HCT116 (cell line): ENCODE data around the gene PITPNC1. TPM values are rescaled to one million over a fixed set of nuclear protein-coding genes. Genes with fewer than 3 reads are reported as not detected.

Experiments
- ATAC-seq: fragments of 200-7000 bp; cut with Tn5 transposase; 2 replicates; pipeline ENCODE4 v1.9.1; 2020; ENCODE audit warnings: mild to moderate bottlenecking, moderate library complexity
- BruUV-seq: library from RNA; stranded (reverse); fragments of 400-500 nt; replicated peaks from 2 replicates; lab custom pipeline; 2021; lab: Mats Ljungman, UMichigan
- CTCF ChIA-PET: fragments of 300-600 bp; sonication (Branson Sonifier 250); formaldehyde crosslinking; loops from one replicate; lab custom pipeline; 2021; ENCODE audit warnings: antibody characterized with exemption; lab: Charles Lee
- POLR2A ChIA-PET: fragments of 300-600, 350-600 bp; sonication (Branson Sonifier 250); formaldehyde crosslinking; loops from one replicate; lab custom pipeline; 2021; ENCODE audit warnings: antibody characterized with exemption; lab: Charles Lee
- RAD21 ChIA-PET, 2 experiments: fragments of 300-600 bp; sonication (Branson Sonifier 250); formaldehyde crosslinking; loops; one replicate each; lab custom pipeline; 2023; ENCODE audit warnings: low total read pairs in 2 of 2; ENCODE audit not compliant: uncharacterized antibody in 2 of 2, unreplicated experiment in 2 of 2, low non-redundant PET in 1 of 2; lab: Charles Lee
- DNase-seq: peaks from one replicate; pipeline ENCODE4 v3.0.0-alpha.2; 2010; ENCODE audit warnings: low read depth, low spot score
- H2AFZ ChIP-seq: fragments of 200-600 bp; shearing (Covaris generic), sonication (generic); 2 replicates; pipeline ENCODE4 v1.6.1; 2017; ENCODE audit warnings: low read depth, mixed run types, mixed read lengths, antibody characterized with exemption, low read length; ENCODE audit not compliant: poor library complexity, severe bottlenecking
- H3K27ac ChIP-seq: 2 replicates; pipeline ENCODE4 v1.5.1; 2012; ENCODE audit warnings: low read depth, low read length
- H3K27me3 ChIP-seq: fragments of 200-600 bp; sonication (generic); 2 replicates; pipeline ENCODE4 v1.6.1; 2016; ENCODE audit warnings: mixed run types, low read length, mixed read lengths; ENCODE audit not compliant: insufficient read depth
- H3K36me3 ChIP-seq, 2 experiments: fragments of 200-500 bp in 1 of 2; fragments of 200-600 bp in 1 of 2; sonication (Bioruptor generic) in 1 of 2; sonication (generic) in 1 of 2; 2 replicates each; pipeline versions ENCODE4 v1.5.1 to v1.6.1; 2014 to 2016; ENCODE audit warnings: low read length in 2 of 2, inconsistent platforms in 1 of 2, mixed read lengths in 1 of 2, mixed run types in 1 of 2; ENCODE audit not compliant: insufficient read depth in 2 of 2, control insufficient read depth in 1 of 2
- H3K4me1 ChIP-seq, 2 experiments: fragments of 200-600 bp in 1 of 2; sonication (generic) in 1 of 2; 2 replicates each; pipeline versions ENCODE4 v1.5.1 to v1.6.1; 2012 to 2017; ENCODE audit warnings: low read length in 2 of 2, inconsistent platforms in 1 of 2, mild to moderate bottlenecking in 1 of 2, mixed read lengths in 1 of 2, mixed run types in 1 of 2, moderate library complexity in 1 of 2; ENCODE audit not compliant: insufficient read depth in 2 of 2, control insufficient read depth in 1 of 2
- H3K4me2 ChIP-seq: fragments of 200-600 bp; sonication (generic); 2 replicates; pipeline ENCODE4 v1.6.1; 2017; ENCODE audit warnings: mixed run types, low read length, mixed read lengths
- H3K4me3 ChIP-seq, 2 experiments: fragments of 200-600 bp in 1 of 2; sonication (generic) in 1 of 2; replicated peaks in 1 of 2; 2 replicates each; pipeline ENCODE4 v1.5.1; 2011 to 2016; ENCODE audit warnings: low read length in 2 of 2, control low read depth in 1 of 2, low read depth in 1 of 2, mild to moderate bottlenecking in 1 of 2, mixed read lengths in 1 of 2, mixed run types in 1 of 2
- H3K79me2 ChIP-seq: fragments of 200-600 bp; sonication (generic); 2 replicates; pipeline ENCODE4 v1.6.1; 2017; ENCODE audit warnings: mild to moderate bottlenecking, mixed run types, low read length, moderate library complexity, mixed read lengths; ENCODE audit not compliant: insufficient read depth
- H3K9ac ChIP-seq: fragments of 200-600 bp; sonication (generic); 2 replicates; pipeline ENCODE4 v1.6.1; 2016; ENCODE audit warnings: low read length, mixed read lengths
- H3K9me2 ChIP-seq: fragments of 200-600 bp; sonication (generic), shearing (Covaris generic); 2 replicates; pipeline ENCODE4 v1.6.1; 2017; ENCODE audit warnings: mixed run types, mild to moderate bottlenecking, moderate library complexity; ENCODE audit not compliant: insufficient read depth
- H3K9me3 ChIP-seq, 2 experiments: fragments of 200-500 bp in 1 of 2; fragments of 200-600 bp in 1 of 2; sonication (Bioruptor generic) in 1 of 2; sonication (generic) in 1 of 2; 2 replicates each; pipeline ENCODE4 v1.6.1; 2014 to 2017; ENCODE audit warnings: low read length in 2 of 2, mixed read lengths in 2 of 2, inconsistent platforms in 1 of 2, low read depth in 1 of 2, mild to moderate bottlenecking in 1 of 2, mixed run types in 1 of 2, moderate library complexity in 1 of 2; ENCODE audit not compliant: control insufficient read depth in 1 of 2, insufficient read depth in 1 of 2
- H4K20me1 ChIP-seq: fragments of 200-600 bp; sonication (generic), shearing (Covaris generic); 2 replicates; pipeline ENCODE4 v1.6.1; 2017; ENCODE audit warnings: mixed run types, mild to moderate bottlenecking, moderate library complexity; ENCODE audit not compliant: insufficient read depth
- CBX3 ChIP-seq: IDR thresholded peaks from 2 replicates; pipeline ENCODE4 v1.6.1; 2012; ENCODE audit warnings: low read depth
- ELF1 ChIP-seq: IDR thresholded peaks from 2 replicates; pipeline ENCODE4 v1.6.1; 2012; ENCODE audit warnings: low read depth, borderline replicate concordance
- EZH2phosphoT487 ChIP-seq: fragments of 200-600 bp; IDR thresholded peaks from 2 replicates; pipeline ENCODE4 v1.6.1; 2018; ENCODE audit warnings: antibody characterized with exemption, borderline replicate concordance
- POLR2A ChIP-seq: IDR thresholded peaks from 2 replicates; pipeline ENCODE4 v1.7.0; 2011; ENCODE audit warnings: borderline replicate concordance; ENCODE audit not compliant: insufficient read depth, insufficient read length; ENCODE audit errors: extremely low read depth
- SRF ChIP-seq: IDR thresholded peaks from 2 replicates; pipeline ENCODE4 v1.6.1; 2012; ENCODE audit warnings: low read depth
- ZFX ChIP-seq: fragments of 450-650 bp; IDR thresholded peaks from 2 replicates; pipeline ENCODE4 v1.6.1; 2017
- intact Hi-C: fragments of 100-400 bp; cut with micrococcal nuclease; formaldehyde crosslinking; loops from 2 replicates; pipeline ENCODE4 v1.10.0; 2022
- total RNA-seq: library from RNA; stranded (reverse); gene quantifications from one replicate; pipeline ENCODE4 v1.2.1, GENCODE V29; 2021; ENCODE audit not compliant: unreplicated experiment
- TF ChIP-seq, protein P1 (sequence below): IDR thresholded peaks from 2 replicates; pipeline ENCODE4 v1.6.1; 2011; ENCODE audit warnings: mild to moderate bottlenecking, low read length, moderate library complexity; ENCODE audit not compliant: insufficient replicate concordance; ENCODE audit errors: extremely low read depth
- TF ChIP-seq, protein P2 (sequence below): IDR thresholded peaks from 2 replicates; pipeline ENCODE4 v1.6.1; 2012; ENCODE audit warnings: low read depth
- TF ChIP-seq, protein P3 (sequence below): IDR thresholded peaks from 2 replicates; pipeline ENCODE4 v1.6.1; 2012
- TF ChIP-seq, protein P4 (sequence below): IDR thresholded peaks from 2 replicates; pipeline ENCODE4 v1.6.1; 2012

PITPNC1 gene
- total RNA-seq, 1 experiment from 2014 or later, result 41.9 TPM

DNA sequence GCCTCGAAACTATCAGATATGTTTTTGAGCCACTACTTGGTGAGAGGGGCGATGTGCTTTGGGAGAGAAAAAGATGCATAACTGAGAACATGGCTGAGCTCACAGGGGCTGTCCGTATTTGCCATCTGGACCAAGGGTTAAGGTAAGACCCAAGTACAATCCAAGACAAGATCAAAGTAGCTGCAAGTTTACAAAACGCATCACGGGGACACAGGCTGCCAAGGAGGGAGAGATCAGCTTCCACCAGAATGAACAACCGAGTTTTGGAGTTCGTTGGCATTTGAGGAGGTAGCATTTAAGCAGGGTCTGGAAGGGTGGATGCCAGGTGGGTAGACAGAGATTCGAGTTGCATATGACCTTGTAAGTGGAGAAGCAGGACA, 2.2 kb downstream of the PITPNC1 start (continued):
- TF ChIP-seq, protein P1, sequence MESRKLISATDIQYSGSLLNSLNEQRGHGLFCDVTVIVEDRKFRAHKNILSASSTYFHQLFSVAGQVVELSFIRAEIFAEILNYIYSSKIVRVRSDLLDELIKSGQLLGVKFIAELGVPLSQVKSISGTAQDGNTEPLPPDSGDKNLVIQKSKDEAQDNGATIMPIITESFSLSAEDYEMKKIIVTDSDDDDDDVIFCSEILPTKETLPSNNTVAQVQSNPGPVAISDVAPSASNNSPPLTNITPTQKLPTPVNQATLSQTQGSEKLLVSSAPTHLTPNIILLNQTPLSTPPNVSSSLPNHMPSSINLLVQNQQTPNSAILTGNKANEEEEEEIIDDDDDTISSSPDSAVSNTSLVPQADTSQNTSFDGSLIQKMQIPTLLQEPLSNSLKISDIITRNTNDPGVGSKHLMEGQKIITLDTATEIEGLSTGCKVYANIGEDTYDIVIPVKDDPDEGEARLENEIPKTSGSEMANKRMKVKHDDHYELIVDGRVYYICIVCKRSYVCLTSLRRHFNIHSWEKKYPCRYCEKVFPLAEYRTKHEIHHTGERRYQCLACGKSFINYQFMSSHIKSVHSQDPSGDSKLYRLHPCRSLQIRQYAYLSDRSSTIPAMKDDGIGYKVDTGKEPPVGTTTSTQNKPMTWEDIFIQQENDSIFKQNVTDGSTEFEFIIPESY, result no peak

DNA sequence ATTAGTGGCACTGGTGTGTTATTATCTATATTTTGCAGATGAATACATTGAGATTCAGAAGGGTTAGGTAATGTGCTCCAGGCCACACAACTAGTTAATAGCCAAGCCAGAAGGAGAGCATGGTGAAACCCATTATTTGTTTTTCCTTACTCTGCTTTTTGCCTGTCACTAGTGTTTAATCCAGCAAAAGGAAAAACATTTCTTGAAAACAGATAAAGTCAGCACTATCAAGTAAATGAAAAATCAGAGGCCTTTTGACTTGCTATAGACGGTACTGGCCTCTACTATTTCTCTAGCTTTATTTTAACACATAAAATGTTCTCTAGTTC, 4.8 kb downstream of the PITPNC1 start:
- H3K4me1 ChIP-seq, result peaks cover 5 to 21% of the 10 kb centered on the region in 2 experiments; a peak in 2 of 4 replicates
- BruUV-seq, result no TSS peak
- no peak overlapping the region for H3K9ac ChIP-seq
- ATAC-seq, result no peak
- no peak overlapping the region for H3K4me2 ChIP-seq
- no peak overlapping the region for H2AFZ ChIP-seq
- DNase-seq, result no peak
- no peaks in the 10 kb centered on the region for H4K20me1 ChIP-seq
- no peaks in the 10 kb centered on the region for H3K27me3 ChIP-seq
- RAD21 ChIA-PET, result interaction anchor here in 1 of 2 experiments (0.7 kb wide), 2 partner anchors 145 to 1838 kb away, joined by 3 read pairs; no protein-coding TSS in a partner anchor
- no peak overlapping the region for H3K27ac ChIP-seq
- POLR2A ChIA-PET, result no interaction called here
- TF ChIP-seq ZFX, result no peak
- no peak for TF ChIP-seq ELF1
- TF ChIP-seq, protein P2, sequence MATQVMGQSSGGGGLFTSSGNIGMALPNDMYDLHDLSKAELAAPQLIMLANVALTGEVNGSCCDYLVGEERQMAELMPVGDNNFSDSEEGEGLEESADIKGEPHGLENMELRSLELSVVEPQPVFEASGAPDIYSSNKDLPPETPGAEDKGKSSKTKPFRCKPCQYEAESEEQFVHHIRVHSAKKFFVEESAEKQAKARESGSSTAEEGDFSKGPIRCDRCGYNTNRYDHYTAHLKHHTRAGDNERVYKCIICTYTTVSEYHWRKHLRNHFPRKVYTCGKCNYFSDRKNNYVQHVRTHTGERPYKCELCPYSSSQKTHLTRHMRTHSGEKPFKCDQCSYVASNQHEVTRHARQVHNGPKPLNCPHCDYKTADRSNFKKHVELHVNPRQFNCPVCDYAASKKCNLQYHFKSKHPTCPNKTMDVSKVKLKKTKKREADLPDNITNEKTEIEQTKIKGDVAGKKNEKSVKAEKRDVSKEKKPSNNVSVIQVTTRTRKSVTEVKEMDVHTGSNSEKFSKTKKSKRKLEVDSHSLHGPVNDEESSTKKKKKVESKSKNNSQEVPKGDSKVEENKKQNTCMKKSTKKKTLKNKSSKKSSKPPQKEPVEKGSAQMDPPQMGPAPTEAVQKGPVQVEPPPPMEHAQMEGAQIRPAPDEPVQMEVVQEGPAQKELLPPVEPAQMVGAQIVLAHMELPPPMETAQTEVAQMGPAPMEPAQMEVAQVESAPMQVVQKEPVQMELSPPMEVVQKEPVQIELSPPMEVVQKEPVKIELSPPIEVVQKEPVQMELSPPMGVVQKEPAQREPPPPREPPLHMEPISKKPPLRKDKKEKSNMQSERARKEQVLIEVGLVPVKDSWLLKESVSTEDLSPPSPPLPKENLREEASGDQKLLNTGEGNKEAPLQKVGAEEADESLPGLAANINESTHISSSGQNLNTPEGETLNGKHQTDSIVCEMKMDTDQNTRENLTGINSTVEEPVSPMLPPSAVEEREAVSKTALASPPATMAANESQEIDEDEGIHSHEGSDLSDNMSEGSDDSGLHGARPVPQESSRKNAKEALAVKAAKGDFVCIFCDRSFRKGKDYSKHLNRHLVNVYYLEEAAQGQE, result no peak
- TF ChIP-seq, protein P1, result no peak
- TF ChIP-seq, protein P3, sequence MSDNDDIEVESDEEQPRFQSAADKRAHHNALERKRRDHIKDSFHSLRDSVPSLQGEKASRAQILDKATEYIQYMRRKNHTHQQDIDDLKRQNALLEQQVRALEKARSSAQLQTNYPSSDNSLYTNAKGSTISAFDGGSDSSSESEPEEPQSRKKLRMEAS, result no peak
- TF ChIP-seq CBX3, result no peak
- TF ChIP-seq SRF, result no peak
- no peak for TF ChIP-seq EZH2phosphoT487
- TF ChIP-seq, protein P4, sequence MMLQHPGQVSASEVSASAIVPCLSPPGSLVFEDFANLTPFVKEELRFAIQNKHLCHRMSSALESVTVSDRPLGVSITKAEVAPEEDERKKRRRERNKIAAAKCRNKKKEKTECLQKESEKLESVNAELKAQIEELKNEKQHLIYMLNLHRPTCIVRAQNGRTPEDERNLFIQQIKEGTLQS, result no peak
- no peak for TF ChIP-seq POLR2A
- TF ChIP-seq, all 23 proteins: peak for 0
- intact Hi-C loops, result no loop called here
- Histone ChIP-seq H3K9me3 (no peaks in the 10 kb centered on the region), H3K36me3 (no peaks in the 10 kb centered on the region), H3K4me3 (no peak overlapping the region), H3K9me2 (no peaks in the 10 kb centered on the region), H3K79me2 (peaks cover 60% of the 10 kb centered on the region)
- CTCF ChIA-PET, result interaction anchor here (1.2 kb wide), 2 partner anchors 94 to 306 kb away, joined by 3 to 4 read pairs; no protein-coding TSS in a partner anchor
